ENCODE results near the gene AVEN. TPM values are rescaled to one million over a fixed set of nuclear protein-coding genes. Genes with fewer than 3 reads are reported as not detected.

The AVEN gene
- total and polyA plus RNA-seq, 10 donors = 5.0 to 14.1 (median 8.8) TPM

DNA sequence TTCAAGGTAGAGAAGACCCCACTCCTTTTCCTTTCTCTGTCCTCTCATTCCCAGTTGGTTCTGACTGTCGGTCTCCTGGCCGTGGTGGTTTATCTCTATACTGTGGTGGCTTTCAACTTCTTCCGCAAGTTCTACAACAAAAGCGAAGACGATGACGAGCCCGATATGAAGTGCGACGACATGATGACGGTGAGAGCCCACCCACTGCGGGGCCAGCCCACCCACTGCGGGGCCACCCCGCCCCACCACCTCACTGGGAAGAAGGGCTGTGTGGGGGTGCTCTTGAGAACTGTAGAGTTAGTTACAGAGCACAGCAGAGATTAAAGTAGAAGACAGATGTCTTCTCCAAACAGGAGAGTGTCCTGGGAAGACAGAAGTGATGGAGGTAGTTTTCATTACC, 181.3 kb downstream of the AVEN start:
- Histone ChIP-seq H3K36me3 (peaks cover 0 to 27% (median 4%) of the 10 kb centered on the region in 6 donors), H3K27ac (no peak overlapping the region), H3K4me3 (no peak overlapping the region), H3K4me1 (no peaks in the 10 kb centered on the region), H3K9me3 (no peaks in the 10 kb centered on the region), H3K27me3 (replicated peaks in 1 of 7) (no peaks in the 10 kb centered on the region)
- 95 to 99% (median 97%) methylated on average over 13 of the region's 13 CpGs for WGBS, 5 donors
- intact Hi-C loops (cut with DNase I; ENCODE audit: low total_unique reads) = no loop called here
- no peak for DNase-seq
- TF ChIP-seq POLR2AphosphoS5 (IDR thresholded peaks at IDR 0.05) (no peak), POLR2A (IDR thresholded peaks at IDR 0.05) (no peak)
- TF ChIP-seq, protein P1, sequence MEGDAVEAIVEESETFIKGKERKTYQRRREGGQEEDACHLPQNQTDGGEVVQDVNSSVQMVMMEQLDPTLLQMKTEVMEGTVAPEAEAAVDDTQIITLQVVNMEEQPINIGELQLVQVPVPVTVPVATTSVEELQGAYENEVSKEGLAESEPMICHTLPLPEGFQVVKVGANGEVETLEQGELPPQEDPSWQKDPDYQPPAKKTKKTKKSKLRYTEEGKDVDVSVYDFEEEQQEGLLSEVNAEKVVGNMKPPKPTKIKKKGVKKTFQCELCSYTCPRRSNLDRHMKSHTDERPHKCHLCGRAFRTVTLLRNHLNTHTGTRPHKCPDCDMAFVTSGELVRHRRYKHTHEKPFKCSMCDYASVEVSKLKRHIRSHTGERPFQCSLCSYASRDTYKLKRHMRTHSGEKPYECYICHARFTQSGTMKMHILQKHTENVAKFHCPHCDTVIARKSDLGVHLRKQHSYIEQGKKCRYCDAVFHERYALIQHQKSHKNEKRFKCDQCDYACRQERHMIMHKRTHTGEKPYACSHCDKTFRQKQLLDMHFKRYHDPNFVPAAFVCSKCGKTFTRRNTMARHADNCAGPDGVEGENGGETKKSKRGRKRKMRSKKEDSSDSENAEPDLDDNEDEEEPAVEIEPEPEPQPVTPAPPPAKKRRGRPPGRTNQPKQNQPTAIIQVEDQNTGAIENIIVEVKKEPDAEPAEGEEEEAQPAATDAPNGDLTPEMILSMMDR (IDR thresholded peaks at IDR 0.05 in 8 of 11, conservative IDR thresholded peaks at IDR 0.05 in 3 of 11) = no peak

DNA sequence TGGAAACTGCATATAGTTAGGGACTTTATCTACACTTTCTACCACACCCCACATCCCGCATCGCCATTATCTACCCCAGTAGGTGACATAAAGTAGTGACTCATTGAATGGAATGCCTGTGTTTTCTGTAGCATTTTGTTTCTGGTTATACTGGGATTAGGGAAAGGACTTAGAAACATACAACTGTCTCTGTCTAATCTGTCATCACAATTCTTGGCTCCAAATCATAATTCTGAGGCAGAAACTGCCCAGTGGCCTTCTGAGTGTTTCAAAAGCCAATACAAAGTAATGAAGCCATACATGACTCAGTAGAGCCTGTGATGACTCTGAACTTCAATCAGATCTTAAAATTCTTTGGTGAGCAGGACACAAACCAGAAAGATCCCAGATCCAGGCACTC, 186.4 kb downstream of the AVEN start:
- no peaks in the 10 kb centered on the region for H3K4me1 ChIP-seq
- H3K27ac ChIP-seq = no peak overlapping the region
- intact Hi-C loops (cut with DNase I; ENCODE audit: low total_unique reads) = no loop called here
- H3K36me3 ChIP-seq = no peaks in the 10 kb centered on the region
- no peaks in the 10 kb centered on the region for H3K9me3 ChIP-seq
- no peak overlapping the region for H3K4me3 ChIP-seq
- 90 to 100% (median 94%) methylated on average over 2 of the region's 2 CpGs for WGBS, 5 donors
- no peaks in the 10 kb centered on the region for H3K27me3 ChIP-seq (replicated peaks in 1 of 7)
- no peak for TF ChIP-seq POLR2A (IDR thresholded peaks at IDR 0.05)
- no peak for TF ChIP-seq POLR2AphosphoS5 (IDR thresholded peaks at IDR 0.05)
- TF ChIP-seq, protein P1 (IDR thresholded peaks at IDR 0.05 in 8 of 11, conservative IDR thresholded peaks at IDR 0.05 in 3 of 11) = no peak
- DNase-seq = no peak

DNA sequence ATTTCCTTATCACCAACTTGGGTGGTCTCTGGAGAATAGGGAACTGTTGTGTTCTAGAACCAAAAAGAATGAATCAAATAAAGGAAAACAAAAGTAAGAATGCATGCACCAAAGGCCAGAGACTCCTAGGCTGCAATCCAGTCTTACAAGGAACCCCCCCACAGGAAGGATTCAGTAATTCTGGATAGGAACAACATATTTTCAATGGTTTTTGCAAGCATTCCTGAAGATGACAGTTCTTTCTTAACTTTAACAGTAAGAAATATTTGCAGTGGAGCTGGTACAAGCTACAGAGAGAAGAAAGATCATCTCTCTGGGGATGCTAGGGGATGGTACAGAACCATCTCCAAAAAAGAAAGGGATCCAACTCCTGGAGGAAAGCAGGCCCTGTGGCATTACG, 186.9 kb downstream of the AVEN start:
- Histone ChIP-seq H3K9me3 (no peaks in the 10 kb centered on the region), H3K4me3 (no peak overlapping the region), H3K27ac (no peak overlapping the region), H3K36me3 (no peaks in the 10 kb centered on the region), H3K27me3 (replicated peaks in 1 of 7) (no peaks in the 10 kb centered on the region), H3K4me1 (no peaks in the 10 kb centered on the region)
- WGBS, 5 donors = 86 to 100% (median 90%) methylated on average over 1 of the region's 1 CpG
- intact Hi-C loops (cut with DNase I; ENCODE audit: low total_unique reads) = no loop called here
- DNase-seq = no peak
- TF ChIP-seq, protein P1 (IDR thresholded peaks at IDR 0.05 in 8 of 11, conservative IDR thresholded peaks at IDR 0.05 in 3 of 11) = no peak
- TF ChIP-seq POLR2AphosphoS5 (IDR thresholded peaks at IDR 0.05) (no peak), POLR2A (IDR thresholded peaks at IDR 0.05) (no peak)

DNA sequence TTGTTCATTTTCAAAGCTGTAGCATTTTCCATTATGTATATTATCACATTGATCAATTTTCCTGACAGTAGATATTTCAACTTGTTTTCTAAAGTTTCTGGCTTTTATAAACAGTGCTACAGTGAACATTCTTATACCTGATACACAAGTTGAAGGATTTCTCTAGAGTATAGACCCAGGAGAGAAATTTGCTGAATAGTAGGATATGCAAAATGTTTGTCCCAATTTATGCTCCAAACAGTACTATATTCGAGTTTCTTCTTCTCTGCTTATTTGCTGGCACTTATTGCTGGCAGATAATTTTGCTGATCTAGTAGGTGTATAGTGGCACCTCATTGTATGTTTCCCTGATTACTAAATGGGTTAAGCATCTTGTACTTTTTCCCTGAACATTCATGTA, 187.9 kb downstream of the AVEN start:
- H3K9me3 ChIP-seq = no peaks in the 10 kb centered on the region
- H3K4me1 ChIP-seq = no peaks in the 10 kb centered on the region
- H3K36me3 ChIP-seq = no peaks in the 10 kb centered on the region
- TF ChIP-seq POLR2AphosphoS5 (IDR thresholded peaks at IDR 0.05) = no peak
- TF ChIP-seq, protein P1 (IDR thresholded peaks at IDR 0.05 in 8 of 11, conservative IDR thresholded peaks at IDR 0.05 in 3 of 11) = no peak
- TF ChIP-seq POLR2A (IDR thresholded peaks at IDR 0.05) = no peak
- no peak overlapping the region for H3K4me3 ChIP-seq
- intact Hi-C loops (cut with DNase I; ENCODE audit: low total_unique reads) = no loop called here
- H3K27ac ChIP-seq = no peak overlapping the region
- WGBS, 5 donors = 86 to 88% (median 88%) methylated on average over 1 of the region's 1 CpG
- H3K27me3 ChIP-seq (replicated peaks in 1 of 7) = no peaks in the 10 kb centered on the region
- no peak for DNase-seq

All from spleen (tissue), 11 donors.